NCI-H524 (cell line): ENCODE measurements around the gene NRG3.

Source experiments
- DNase-seq, 2 experiments: peaks; one replicate each; lab custom pipeline; 2025; lab: John Stamatoyannopoulos, UW

Gene NRG3

GRCh38 chr10:82817676-82818422 lies 942.9 kb downstream of the NRG3 start:
- no peak for DNase-seq

- no peak for DNase-seq
These were observed 946.0 kb downstream of the NRG3 start for GRCh38 chr10:82821043-82821442.

GRCh38 chr10:82826132-82826531 lies 951.1 kb downstream of the NRG3 start:
- DNase-seq, result no peak

- no peak for DNase-seq
These were observed 952.9 kb downstream of the NRG3 start for GRCh38 chr10:82827901-82828300.

- no peak for DNase-seq
These were observed 972.2 kb downstream of the NRG3 start for GRCh38 chr10:82847242-82847641.

- no peak for DNase-seq
These were observed 975.2 kb downstream of the NRG3 start for GRCh38 chr10:82850191-82850590.

GRCh38 chr10:82856957-82857613 lies 982.1 kb downstream of the NRG3 start:
- no peak for DNase-seq

GRCh38 chr10:82861889-82862288 lies 986.9 kb downstream of the NRG3 start:
- DNase-seq, result no peak

GRCh38 chr10:82865366-82865765 lies 990.4 kb downstream of the NRG3 start:
- DNase-seq, result no peak

GRCh38 chr10:82866424-82867020 lies 991.5 kb downstream of the NRG3 start:
- DNase-seq, result no peak

GRCh38 chr10:82867056-82867455 lies 992.1 kb downstream of the NRG3 start:
- no peak for DNase-seq

GRCh38 chr10:82874671-82875070 lies 999.7 kb downstream of the NRG3 start:
- DNase-seq, result no peak

GRCh38 chr10:82880776-82881290 lies 1005.8 kb downstream of the NRG3 start:
- DNase-seq, result no peak

- DNase-seq, result no peak
These were observed 1007.7 kb downstream of the NRG3 start for GRCh38 chr10:82882722-82883121.

- DNase-seq, result no peak
These were observed 1008.6 kb downstream of the NRG3 start for GRCh38 chr10:82883603-82884002.

- DNase-seq, result peak in 1 of 2 experiments; percentile 21
These were observed 1012.5 kb downstream of the NRG3 start for GRCh38 chr10:82887488-82887887.

GRCh38 chr10:82888809-82889455 lies 1013.9 kb downstream of the NRG3 start:
- DNase-seq, result no peak

GRCh38 chr10:82889728-82890127 lies 1014.7 kb downstream of the NRG3 start:
- no peak for DNase-seq

- no peak for DNase-seq
These were observed 1015.6 kb downstream of the NRG3 start for GRCh38 chr10:82890573-82890972.

- no peak for DNase-seq
These were observed 1033.1 kb downstream of the NRG3 start for GRCh38 chr10:82908096-82908495.

- no peak for DNase-seq
These were observed 1033.8 kb downstream of the NRG3 start for GRCh38 chr10:82908751-82909150.

- DNase-seq, result no peak
These were observed 1035.3 kb downstream of the NRG3 start for GRCh38 chr10:82910301-82910700.
